ENCODE data around the gene BBS9.

GRCh38 chr7:33220231-33220630 lies 90.9 kb downstream of the BBS9 start:
- TF ChIP-seq REST (IDR thresholded peaks at IDR 0.05; ENCODE audit: insufficient read depth in 1 of 2, low read depth in 2 of 2, low read length in 2 of 2) = no peak
- no peak for TF ChIP-seq POLR2AphosphoS5 (IDR thresholded peaks at IDR 0.05; ENCODE audit: low read depth, low read length)
- no peak for TF ChIP-seq SIN3A (IDR thresholded peaks at IDR 0.05; ENCODE audit: borderline replicate concordance, insufficient read depth, low read length)
- no peak for TF ChIP-seq TAF1 (IDR thresholded peaks at IDR 0.05; ENCODE audit: borderline replicate concordance, insufficient read depth, low read length)
- no peak for TF ChIP-seq FOXP2 (optimal IDR thresholded peaks at IDR 0.05; ENCODE audit: borderline replicate concordance, extremely low read depth, extremely low read length, insufficient read depth)
